HPDE6-E6E7 (cell line): ENCODE results near the gene TCTN1.
"Not testable (repeated sequence)": the region's sequence is repeated elsewhere in the genome, so short reads cannot be mapped to it uniquely, and the experiment has no call there.

ENCODE experiments used
- DNase-seq: peaks from one replicate; pipeline ENCODE4 v3.0.0; 2011; ENCODE audit warnings: missing footprints; ENCODE audit errors: extremely low spot score

Gene TCTN1

DNA sequence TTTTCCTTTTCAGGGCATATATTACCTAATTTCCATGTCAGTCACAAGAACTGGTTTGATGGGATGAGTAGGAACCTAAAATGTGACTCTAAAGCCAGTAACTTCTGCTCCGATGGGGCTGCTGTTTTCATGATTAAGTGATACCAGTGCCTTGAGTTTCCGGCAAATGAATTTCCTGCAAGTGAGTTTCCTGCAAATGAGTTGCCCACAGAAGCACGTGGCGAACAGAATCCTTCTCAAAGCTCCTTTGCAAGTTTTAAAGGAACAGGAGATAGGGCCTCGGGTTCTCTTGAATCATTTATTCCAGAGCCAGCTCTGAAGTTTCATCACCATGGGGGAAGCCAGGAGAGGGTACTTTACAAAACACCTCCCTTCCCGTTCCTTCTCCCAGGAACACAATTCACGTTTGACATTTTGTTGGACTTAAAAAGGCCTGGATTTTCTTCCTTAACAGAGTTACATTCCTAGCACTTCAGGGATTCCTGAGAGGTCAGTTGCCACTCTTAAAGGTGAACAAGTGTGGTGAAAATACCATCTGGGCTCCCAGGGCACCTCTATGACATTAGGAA lies 28.6 kb upstream of the TCTN1 start:
- DNase-seq, result no peak

DNA sequence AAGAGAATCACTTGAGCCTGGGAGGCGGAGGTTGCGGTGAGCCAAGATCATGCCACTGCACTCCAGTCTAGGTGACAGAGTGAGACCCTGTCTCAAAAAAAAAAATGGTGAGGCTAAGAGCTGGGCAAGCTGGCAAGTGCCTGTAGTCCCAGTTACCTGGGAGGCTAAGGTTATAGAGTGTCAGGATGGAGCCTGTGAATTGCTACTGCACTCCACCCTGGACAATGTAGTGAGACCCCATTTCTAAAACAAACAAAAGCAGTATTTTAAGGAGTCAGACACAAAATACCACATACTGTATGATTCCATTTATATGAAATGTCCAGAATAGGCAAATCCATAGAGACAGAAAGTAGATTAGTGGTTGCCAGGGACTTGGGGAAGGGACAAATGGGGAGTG lies 26.8 kb upstream of the TCTN1 start:
- not testable (repeated sequence) for DNase-seq

DNA sequence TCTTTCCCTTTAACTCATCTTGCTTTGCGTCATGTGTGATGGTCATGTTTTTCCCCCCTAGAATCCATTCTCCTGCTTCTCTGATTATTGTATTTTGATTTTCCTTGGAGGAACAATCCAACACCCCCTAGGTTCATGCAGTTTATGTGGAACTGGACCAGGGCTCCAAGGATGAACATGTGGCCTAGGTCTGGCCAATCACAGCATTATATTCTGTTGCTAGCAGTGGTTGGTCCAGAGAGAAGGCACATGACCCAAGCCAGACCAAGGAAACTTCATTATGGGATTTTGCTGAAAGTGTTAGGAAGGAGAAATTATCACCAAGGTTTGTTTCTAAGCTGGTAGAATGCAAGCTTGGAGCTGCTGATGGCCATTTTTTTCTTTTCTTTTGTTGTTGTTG lies 23.9 kb upstream of the TCTN1 start:
- DNase-seq, result no peak

DNA sequence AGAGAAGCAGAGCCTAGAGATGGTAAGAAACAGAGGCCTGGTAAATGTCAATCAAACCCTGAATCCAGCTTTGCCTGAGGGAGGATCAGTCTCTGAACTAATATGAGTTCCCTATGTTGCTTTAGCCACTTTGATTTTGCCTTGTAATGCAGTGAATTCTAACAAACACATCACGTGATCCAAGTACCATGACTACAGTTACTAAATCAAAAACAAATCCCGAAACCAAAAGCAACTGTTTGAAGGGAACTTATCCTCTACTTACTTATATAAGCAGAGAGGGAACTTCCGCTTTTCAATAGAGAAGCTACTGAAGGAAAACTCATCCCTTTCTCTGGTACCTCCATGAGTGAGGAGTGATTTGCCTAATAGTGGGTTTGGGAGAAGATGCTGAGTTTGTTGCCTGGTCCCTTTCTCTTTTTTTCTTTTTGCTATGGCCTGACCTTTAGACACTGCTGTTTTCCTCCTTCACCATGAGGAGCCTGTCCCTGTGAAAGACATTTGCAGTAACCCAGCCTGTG lies 23.1 kb upstream of the TCTN1 start:
- no peak for DNase-seq

DNA sequence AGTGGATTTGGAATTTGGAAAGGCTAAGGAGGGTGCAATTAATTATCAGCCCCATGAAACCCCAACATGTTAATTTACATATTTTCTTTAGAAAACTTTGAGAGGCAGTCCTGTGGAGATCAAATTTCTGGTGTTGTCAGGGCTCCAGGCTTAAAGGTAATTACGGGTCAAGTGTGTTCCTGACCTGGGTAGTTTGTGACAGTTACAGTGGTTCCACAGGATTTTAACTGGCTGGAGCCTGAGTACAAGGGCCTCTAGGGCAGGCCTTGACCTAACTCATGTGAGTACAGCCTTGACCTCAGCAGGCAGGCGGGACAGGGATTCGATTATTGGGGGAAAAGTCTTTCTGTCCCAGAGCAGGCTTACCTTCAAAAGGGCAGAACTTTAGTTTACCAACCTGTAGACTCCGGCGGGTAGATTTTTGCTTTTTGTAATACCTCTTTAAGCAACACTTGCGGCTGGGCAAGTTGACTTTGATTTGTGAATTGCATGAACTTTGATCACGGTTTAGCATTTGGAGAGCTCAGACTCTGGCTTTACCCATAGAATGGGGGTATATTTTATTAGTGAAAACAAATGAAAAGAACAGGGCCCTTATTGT lies 22.4 kb upstream of the TCTN1 start:
- no peak for DNase-seq

DNA sequence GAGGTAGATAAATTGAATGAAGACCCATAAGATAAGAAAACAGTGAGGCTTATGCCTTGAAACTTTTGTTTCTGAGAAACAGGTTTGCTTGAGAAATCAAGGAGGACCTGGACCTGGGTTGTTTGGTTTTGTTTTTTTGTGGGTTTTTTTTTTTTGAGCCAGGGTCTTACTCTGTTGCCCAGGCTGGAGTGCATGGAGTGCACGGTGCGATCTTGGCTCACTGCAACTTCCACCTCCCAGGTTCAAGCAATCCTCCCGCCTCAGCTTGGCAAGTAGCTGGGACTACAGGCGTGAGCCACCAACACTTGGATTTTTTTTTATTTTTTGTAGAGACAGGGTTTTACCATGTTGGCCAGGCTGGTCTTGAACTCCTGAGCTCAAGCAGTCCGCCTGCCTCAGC lies 21.9 kb upstream of the TCTN1 start:
- no peak for DNase-seq

DNA sequence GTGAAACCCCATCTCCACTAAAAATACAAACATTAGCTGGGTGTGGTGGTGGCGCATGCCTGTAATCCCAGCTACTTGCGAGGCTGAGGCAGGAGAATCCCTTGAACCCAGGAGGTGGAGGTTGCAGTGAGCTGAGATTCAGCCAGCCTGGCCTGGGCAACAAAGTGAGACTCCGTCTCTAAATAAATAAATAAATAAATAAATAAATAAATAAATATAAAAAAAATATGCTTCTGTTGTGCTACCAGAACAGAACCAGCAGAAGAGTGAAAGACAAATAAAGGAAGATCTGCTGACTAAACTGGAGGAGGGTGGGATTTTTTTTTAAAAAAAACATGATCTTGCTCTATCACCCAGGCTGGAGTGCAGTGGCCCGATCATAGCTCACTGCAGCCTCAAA lies 21.0 kb upstream of the TCTN1 start:
- not testable (repeated sequence) for DNase-seq

DNA sequence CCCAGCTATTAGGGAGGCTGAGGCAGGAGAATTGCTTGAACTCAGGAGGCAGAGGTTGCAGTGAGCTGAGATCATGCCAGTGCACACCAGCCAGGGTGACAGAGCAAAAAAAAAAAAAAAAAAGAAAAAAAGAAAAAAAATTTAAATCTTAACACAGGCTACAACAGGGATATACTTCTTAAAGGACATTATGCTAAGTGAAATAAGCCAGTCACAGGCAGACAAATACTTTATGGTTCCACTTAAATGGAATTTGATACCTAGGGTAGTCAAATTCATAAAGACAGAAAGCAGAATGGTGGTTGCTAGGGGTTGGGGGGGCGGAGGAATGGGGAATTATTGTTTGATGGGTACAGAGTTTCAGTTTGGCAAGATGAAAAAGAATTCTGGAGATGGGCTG lies 16.0 kb upstream of the TCTN1 start:
- no peak for DNase-seq

DNA sequence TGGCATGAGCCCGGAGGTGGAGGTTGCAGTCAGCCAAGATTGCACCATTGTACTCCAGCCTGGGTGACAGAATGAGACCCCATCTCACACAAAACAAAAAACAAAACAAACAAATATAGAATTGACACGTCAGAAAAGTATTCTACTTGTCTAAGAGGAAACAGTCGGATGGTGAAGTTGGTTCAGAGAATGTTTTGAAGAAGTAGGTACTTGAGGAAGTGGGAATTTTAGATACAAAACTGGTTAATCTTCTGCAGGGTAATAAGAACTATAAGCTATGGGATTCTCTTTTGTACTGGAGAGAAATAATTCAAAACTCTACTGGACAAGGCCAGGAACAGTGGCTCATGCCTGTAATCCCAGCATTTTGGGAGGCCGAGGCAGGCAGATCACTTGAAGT lies 14.6 kb upstream of the TCTN1 start:
- DNase-seq, result no peak

DNA sequence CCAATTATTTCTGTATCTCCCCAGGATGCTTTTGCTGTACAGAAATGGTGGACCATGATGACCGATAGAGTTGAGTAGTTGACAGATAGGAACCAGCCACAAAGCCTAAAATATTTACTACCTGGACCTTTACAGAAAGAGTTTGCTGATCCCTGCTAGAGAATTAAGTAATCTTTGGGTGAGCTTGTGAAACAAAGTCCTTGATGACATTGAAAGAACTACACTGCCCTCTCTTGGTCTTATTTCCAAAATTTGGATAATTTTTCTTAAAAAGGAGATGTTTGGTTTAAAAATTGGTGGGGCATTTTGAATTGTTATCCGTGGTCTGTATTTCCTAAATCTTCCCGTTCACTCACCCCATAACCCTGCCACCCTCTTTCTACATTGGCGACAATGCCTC lies 13.7 kb upstream of the TCTN1 start:
- DNase-seq, result no peak

DNA sequence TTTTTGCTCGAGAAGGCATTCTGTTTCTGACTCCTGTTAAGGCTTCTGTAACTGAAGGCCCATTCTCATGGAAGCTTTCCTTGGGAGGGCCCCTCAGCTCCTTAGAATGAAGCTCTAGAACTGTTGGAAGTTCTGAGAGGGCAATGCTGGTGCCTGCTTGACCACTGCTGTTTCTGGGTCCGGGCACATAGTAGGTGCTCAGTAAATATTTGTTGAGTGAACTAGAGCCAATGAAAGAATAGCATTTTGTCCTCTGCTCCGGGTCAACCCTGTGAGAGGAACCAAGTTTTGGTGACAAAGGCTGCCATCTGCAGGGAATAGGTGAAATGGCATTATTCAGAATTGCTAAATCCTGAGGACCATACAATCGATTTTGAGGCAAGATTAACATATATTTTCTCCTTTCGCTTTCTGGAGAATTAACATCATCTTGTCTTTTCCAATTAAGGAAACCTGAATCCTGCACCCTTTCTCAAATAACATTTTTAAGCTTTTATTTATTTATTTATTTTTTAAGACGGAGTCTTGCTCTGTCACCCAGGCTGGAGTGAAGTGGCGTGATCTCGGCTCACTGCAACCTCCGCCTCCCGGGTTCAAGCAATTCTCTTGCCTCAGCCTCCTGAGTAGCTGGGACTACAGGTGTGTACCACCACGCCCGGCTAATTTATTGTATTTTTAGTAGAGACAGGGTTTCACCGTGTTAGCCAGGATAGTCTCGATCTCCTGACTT lies 11.7 kb upstream of the TCTN1 start:
- peak; percentile 56 for DNase-seq

DNA sequence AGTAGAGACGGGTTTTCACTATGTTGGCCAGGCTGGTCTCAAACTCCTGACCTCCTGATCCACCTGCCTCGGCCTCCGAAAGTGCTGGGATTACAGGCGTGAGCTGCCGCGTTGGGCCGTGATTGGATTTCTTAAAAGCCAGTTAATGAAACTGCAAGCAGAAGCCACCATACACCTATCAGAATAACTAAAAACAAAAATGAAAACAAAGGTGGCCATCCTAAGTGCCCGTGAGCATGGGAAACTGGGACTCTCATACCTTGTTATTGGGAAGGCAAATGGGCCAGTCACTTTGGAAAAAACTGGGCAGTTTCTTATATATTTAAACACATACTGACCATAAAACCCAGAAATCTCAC lies 7.7 kb upstream of the TCTN1 start:
- DNase-seq, result no peak

DNA sequence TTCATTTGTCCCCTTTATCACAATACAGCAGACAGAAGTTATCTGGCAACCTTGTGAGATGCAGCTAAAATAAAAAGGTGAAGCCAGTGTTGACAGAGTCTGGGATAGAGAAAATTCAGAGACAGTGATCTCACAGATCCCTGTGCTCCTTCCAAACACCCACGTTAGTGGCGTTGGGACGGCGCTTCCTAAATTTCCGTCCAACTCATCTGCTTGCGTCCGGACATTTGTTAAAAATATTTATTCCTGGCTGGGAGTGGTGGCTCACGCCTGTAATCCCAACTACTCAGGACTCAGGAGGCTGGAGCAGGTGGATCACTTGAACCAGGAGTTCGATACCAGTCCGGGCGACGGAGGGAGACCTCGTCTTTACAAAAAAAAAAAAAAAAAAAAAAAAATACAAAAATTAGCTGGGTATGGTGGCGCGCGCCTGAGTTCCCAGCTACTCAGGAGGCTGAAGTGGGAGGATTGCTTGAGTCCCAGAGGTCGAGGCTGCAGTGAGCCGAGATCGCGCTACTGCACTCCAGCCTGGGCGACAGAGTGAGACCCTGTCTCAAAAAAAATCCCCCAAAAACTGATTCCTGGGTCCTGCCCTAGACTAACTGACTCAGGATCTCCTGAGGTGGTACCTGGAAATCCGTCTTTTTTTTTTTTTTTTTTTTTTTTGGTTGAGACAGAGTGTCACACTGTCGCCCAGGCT lies 708 bp upstream of the TCTN1 start:
- no peak for DNase-seq

DNA sequence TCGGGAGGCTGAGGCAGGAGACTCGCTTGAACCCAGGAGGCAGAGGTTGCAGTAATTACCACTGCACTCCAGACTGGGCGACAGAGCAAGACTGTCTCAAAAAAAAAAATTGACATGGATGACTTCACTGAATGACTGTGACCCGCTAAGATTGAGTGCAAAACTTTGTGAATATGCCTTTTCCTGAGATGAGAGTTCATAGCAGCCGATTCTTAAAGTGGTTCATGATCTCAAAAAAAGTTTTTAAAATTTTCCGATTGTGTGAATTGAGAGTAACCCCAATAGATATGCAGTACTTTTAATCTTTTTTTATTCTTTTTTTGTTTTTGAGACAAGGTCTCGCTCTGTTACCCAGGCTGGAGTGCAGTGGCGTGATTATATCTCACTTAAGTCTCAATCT lies 1.2 kb downstream of the TCTN1 start:
- no peak for DNase-seq

DNA sequence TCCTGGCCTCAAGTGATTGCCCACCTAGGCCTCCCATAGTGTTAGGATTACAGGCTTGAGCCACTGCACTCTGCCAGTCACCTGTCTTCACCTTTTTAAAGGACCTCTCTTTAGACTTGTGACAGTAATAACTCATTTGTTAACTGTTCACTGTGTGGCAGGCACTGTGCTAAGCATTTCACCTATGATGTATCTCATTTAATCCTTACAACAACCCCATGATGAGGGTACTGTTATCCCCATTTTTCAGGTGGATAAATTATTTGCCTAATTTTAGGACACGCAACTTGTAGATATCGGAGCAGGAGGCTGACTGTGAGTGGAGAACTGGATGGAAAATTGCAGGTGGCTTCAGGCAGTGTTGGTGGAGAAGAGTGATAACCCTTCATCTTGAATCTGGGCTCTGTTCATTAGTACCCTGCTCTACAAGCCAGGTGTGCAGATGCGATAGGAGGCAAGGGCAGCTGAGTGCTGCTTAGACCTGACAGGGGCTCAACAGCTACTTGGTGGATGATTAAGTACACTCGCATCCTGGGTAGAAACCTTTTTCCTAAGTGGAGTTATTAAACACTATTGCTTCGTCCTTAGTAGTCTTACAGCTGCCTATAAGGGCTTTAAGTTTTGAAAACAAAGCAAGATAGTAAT lies 2.7 kb downstream of the TCTN1 start:
- no peak for DNase-seq

DNA sequence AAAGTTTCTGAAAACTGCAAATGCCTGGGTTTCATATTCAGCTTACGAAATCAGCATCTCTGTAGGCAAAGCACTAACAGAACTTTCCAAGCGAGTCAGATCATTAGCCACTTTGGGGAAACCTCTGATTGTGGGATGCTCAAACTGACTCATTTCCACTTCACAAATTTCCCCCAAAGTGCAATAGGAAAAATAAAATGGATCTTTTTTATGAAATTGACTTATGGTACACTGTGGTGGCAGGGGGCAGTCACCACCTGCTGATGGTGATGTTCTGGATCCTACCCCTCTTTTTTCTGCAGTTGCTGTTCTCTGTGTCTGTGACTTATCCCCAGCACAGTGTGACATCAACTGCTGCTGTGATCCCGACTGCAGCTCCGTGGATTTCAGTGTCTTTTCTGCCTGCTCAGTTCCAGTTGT lies 5.6 kb downstream of the TCTN1 start:
- no peak for DNase-seq

DNA sequence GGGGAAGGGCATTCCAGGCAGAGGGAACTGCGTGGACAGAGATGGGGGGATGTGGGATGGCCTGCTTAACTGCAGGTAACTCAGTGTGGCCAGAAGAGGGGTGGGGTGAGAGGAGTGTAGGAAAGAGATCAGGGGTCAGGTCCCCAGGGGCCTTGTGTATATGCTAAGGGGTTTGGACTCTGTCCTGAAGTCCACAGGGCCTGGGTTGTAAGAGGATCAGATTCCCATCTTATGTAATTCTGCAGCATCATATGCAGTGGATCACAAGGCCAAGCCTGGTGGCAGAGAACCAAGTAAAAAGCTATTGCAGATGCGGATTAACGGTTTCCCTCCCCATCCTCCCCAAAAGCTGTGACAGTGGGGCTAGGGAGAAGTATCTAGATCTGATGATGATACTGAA lies 8.7 kb downstream of the TCTN1 start:
- DNase-seq, result no peak

DNA sequence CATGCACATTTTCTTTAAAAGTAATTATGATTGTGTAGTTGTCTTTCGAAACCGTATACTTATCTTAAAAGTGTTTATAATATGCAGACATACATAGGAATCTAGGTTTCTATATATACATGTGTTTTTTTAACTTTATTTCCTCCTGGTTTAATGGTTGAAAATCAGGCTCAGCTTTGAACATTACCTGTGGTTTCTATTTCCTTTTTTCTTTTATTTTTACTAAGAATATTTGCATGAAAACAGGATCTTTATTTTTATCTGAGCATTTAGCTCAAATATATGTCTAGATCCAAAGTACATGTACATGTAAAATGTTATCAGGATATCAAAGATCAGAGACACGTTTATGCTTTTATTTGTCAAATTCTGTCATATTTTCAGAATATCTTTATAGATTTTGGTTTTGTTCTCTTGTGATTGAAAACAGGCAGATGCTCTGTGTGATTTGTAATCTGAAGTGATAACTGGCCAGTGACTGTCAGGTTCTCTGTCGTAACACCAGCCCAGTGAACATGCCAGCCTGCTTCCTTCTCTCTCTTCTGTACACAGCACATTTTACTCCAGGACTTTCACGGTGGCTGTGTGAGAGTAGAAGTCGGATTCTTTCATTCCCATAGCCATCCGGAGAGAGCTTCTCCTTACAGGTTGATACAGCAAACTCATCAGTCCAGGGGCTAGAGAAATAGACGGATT lies 13.7 kb downstream of the TCTN1 start:
- DNase-seq, result no peak

DNA sequence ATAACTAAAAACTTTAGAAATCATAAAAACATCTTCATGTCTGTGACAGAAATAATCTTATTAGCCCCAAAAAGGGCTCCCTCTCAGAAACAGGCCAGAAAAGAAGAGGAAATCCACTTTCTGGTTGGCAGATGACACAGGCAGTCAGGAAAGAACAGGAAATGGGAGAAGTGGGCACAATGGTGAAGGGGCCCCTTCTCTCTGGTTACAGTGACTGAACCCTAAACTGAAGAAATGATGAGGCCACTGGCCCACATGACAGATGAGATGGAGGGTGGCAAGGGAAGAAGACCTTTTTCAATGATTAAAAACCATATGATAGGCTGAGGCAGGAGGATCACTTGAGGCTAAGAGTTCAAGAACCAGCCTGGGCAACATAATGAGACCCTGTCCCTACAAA lies 21.1 kb downstream of the TCTN1 start:
- no peak for DNase-seq

DNA sequence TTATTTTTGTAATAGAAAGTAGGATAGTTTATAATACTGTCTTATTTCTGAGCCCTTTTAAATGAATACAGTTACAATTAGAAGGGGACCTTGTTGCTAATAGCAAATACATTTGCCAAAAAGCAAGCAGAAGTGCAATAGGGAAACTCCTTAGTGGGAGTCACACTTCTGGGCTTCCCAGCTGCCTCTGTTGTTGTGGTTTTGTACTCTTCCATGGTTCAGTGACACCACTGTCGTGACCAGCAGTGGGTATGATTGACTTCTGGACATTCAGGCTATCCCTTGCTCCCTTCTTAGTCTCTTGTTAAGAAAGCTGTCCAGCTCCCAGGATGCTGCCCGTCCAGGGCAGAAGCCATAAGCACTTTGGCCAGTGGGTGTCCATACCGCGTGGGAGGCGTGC lies 22.6 kb downstream of the TCTN1 start:
- DNase-seq, result no peak

DNA sequence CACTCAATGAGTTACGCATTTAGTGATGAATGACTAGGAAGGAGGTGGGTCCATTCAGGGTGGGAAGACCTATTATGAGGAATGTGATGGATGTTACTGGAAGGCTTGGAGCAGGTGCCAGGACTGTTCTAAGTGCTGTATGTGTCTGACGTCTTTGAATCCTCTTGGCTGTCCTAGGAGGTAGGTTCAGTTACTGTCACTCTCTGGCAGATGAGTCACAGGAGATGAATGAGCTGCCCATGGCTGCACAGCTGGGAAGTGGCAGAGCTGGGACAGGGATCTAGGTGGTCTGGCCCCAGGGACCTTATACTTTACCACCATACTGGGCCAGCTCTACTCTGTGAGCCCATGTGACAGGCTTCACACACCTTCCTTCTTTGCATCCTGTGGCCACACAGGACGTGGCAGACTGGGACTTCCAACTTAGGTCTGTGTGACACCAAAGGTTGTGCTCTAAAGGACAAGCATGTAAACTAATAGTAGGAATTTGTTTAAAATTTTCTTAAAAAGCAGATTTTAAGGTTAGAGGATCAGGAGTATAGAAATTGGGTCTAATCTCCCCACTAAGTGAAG lies 24.0 kb downstream of the TCTN1 start:
- DNase-seq, result no peak
